ENCODE measurements around the gene CELSR3. TPM values are rescaled to one million over a fixed set of nuclear protein-coding genes. Genes with fewer than 3 reads are reported as not detected.

Gene CELSR3
- total RNA-seq, 2 experiments from 2014 or later, result 4.9 to 5.1 TPM

GRCh38 chr3:48599509-48600285, 63.0 kb downstream of the CELSR3 start:
- H3K27ac Mint-ChIP-seq, result no peak overlapping the region
- H3K9me3 Mint-ChIP-seq, result no peaks in the 10 kb centered on the region
- no peak overlapping the region for H3K4me3 Mint-ChIP-seq
- DNase-seq, result no peak
- H3K27me3 Mint-ChIP-seq (ENCODE audit: low read depth), result no peaks in the 10 kb centered on the region
- CTCF ChIA-PET, result interaction anchor here (0.6 kb wide), 1 partner anchor 192 kb away, joined by 3 read pairs; no protein-coding TSS in a partner anchor
- no peaks in the 10 kb centered on the region for H3K4me1 Mint-ChIP-seq (ENCODE audit: low read depth)
- H3K36me3 Mint-ChIP-seq (ENCODE audit: low read depth), result peaks cover 13% of the 10 kb centered on the region
- intact Hi-C loops (cut with micrococcal nuclease), result no loop called here

GRCh38 chr3:48599077-48599501, 63.6 kb downstream of the CELSR3 start:
- H3K4me3 Mint-ChIP-seq, result no peak overlapping the region
- peaks cover 11% of the 10 kb centered on the region for H3K36me3 Mint-ChIP-seq (ENCODE audit: low read depth)
- peaks cover 5% of the 10 kb centered on the region for H3K27me3 Mint-ChIP-seq (ENCODE audit: low read depth)
- peaks cover 6% of the 10 kb centered on the region for H3K4me1 Mint-ChIP-seq (ENCODE audit: low read depth)
- CTCF ChIA-PET, result interaction anchor here (0.6 kb wide), 1 partner anchor 191 kb away, joined by 3 read pairs; no protein-coding TSS in a partner anchor
- no peak for DNase-seq
- intact Hi-C loops (cut with micrococcal nuclease), result no loop called here
- H3K9me3 Mint-ChIP-seq, result no peaks in the 10 kb centered on the region
- no peak overlapping the region for H3K27ac Mint-ChIP-seq

- H3K27me3 Mint-ChIP-seq (ENCODE audit: low read depth), result peaks cover 7% of the 10 kb centered on the region
- peaks cover 6% of the 10 kb centered on the region for H3K4me1 Mint-ChIP-seq (ENCODE audit: low read depth)
- peaks cover 11% of the 10 kb centered on the region for H3K36me3 Mint-ChIP-seq (ENCODE audit: low read depth)
- H3K4me3 Mint-ChIP-seq, result no peak overlapping the region
- intact Hi-C loops (cut with micrococcal nuclease), result no loop called here
- no peak overlapping the region for H3K27ac Mint-ChIP-seq
- CTCF ChIA-PET, result interaction anchor here (0.6 kb wide), 1 partner anchor 191 kb away, joined by 3 read pairs; no protein-coding TSS in a partner anchor
- H3K9me3 Mint-ChIP-seq, result no peaks in the 10 kb centered on the region
- DNase-seq, result no peak
These were observed 64.2 kb downstream of the CELSR3 start for GRCh38 chr3:48598323-48599076.

GRCh38 chr3:48597408-48597800, 65.3 kb downstream of the CELSR3 start:
- Mint-ChIP-seq H3K36me3 (ENCODE audit: low read depth) (peaks cover 6% of the 10 kb centered on the region), H3K4me1 (ENCODE audit: low read depth) (peaks cover 6% of the 10 kb centered on the region), H3K27ac (no peak overlapping the region), H3K9me3 (no peaks in the 10 kb centered on the region), H3K27me3 (ENCODE audit: low read depth) (peaks cover 14% of the 10 kb centered on the region), H3K4me3 (no peak overlapping the region)
- no peak for DNase-seq
- intact Hi-C loops (cut with micrococcal nuclease), result no loop called here
- CTCF ChIA-PET, result interaction anchor here (0.6 kb wide), 2 partner anchors 48 to 417 kb away, joined by 3 read pairs; no protein-coding TSS in a partner anchor

GRCh38 chr3:48596676-48597407, 65.8 kb downstream of the CELSR3 start:
- no peak overlapping the region for H3K27ac Mint-ChIP-seq
- DNase-seq, result no peak
- H3K27me3 Mint-ChIP-seq (ENCODE audit: low read depth), result peaks cover 14% of the 10 kb centered on the region
- CTCF ChIA-PET, result interaction anchor here (0.6 kb wide), 1 partner anchor 48 kb away, joined by 3 read pairs; no protein-coding TSS in a partner anchor
- intact Hi-C loops (cut with micrococcal nuclease), result no loop called here
- H3K4me3 Mint-ChIP-seq, result no peak overlapping the region
- H3K36me3 Mint-ChIP-seq (ENCODE audit: low read depth), result peaks cover 6% of the 10 kb centered on the region
- peaks cover 6% of the 10 kb centered on the region for H3K4me1 Mint-ChIP-seq (ENCODE audit: low read depth)
- H3K9me3 Mint-ChIP-seq, result no peaks in the 10 kb centered on the region

- Mint-ChIP-seq H3K4me1 (ENCODE audit: low read depth) (peaks cover 6% of the 10 kb centered on the region), H3K27ac (no peak overlapping the region), H3K36me3 (ENCODE audit: low read depth) (peaks cover 6% of the 10 kb centered on the region), H3K9me3 (no peaks in the 10 kb centered on the region), H3K4me3 (no peak overlapping the region), H3K27me3 (ENCODE audit: low read depth) (peaks cover 14% of the 10 kb centered on the region)
- no peak for DNase-seq
- intact Hi-C loops (cut with micrococcal nuclease), result no loop called here
- CTCF ChIA-PET, result no interaction called here
These were observed 66.5 kb downstream of the CELSR3 start for GRCh38 chr3:48596157-48596556.

GRCh38 chr3:48595526-48596121, 67.1 kb downstream of the CELSR3 start:
- peaks cover 3% of the 10 kb centered on the region for H3K36me3 Mint-ChIP-seq (ENCODE audit: low read depth)
- intact Hi-C loops (cut with micrococcal nuclease), result no loop called here
- H3K4me1 Mint-ChIP-seq (ENCODE audit: low read depth), result peaks cover 6% of the 10 kb centered on the region
- H3K27ac Mint-ChIP-seq, result no peak overlapping the region
- no peak overlapping the region for H3K4me3 Mint-ChIP-seq
- no peak for DNase-seq
- no peaks in the 10 kb centered on the region for H3K9me3 Mint-ChIP-seq
- CTCF ChIA-PET, result no interaction called here
- H3K27me3 Mint-ChIP-seq (ENCODE audit: low read depth), result peaks cover 19% of the 10 kb centered on the region

GRCh38 chr3:48595075-48595525, 67.6 kb downstream of the CELSR3 start, which contains the start of gene COL7A1:
Gene COL7A1, minus strand, starts transcription at chr3:48595329. Its CDS starts 170 bp downstream, at chr3:48595159.
- intact Hi-C loops (cut with micrococcal nuclease), result no loop called here
- H3K4me1 Mint-ChIP-seq (ENCODE audit: low read depth), result peaks cover 6% of the 10 kb centered on the region
- peaks cover under 1% of the 10 kb centered on the region for H3K36me3 Mint-ChIP-seq (ENCODE audit: low read depth)
- H3K27ac Mint-ChIP-seq, result no peak within 1 kb of the TSS
- no peak for DNase-seq
- CTCF ChIA-PET, result no interaction called here
- no peak within 1 kb of the TSS for H3K4me3 Mint-ChIP-seq
- H3K27me3 Mint-ChIP-seq (ENCODE audit: low read depth), result peaks cover 19% of the 10 kb centered on the region
- no peaks in the 10 kb centered on the region for H3K9me3 Mint-ChIP-seq

GRCh38 chr3:48594417-48595049, 68.2 kb downstream of the CELSR3 start:
- peaks cover 6% of the 10 kb centered on the region for H3K4me1 Mint-ChIP-seq (ENCODE audit: low read depth)
- H3K9me3 Mint-ChIP-seq, result no peaks in the 10 kb centered on the region
- no peak overlapping the region for H3K27ac Mint-ChIP-seq
- no peak overlapping the region for H3K4me3 Mint-ChIP-seq
- no peaks in the 10 kb centered on the region for H3K36me3 Mint-ChIP-seq (ENCODE audit: low read depth)
- CTCF ChIA-PET, result interaction anchor here (0.5 kb wide), 1 partner anchor 30 kb away, joined by 3 read pairs; no protein-coding TSS in a partner anchor
- peaks cover 23% of the 10 kb centered on the region for H3K27me3 Mint-ChIP-seq (ENCODE audit: low read depth)
- no peak for DNase-seq
- intact Hi-C loops (cut with micrococcal nuclease), result no loop called here

- no peak for DNase-seq
- intact Hi-C loops (cut with micrococcal nuclease), result no loop called here
- CTCF ChIA-PET, result no interaction called here
- Mint-ChIP-seq H3K4me3 (no peak overlapping the region), H3K4me1 (ENCODE audit: low read depth) (peaks cover 6% of the 10 kb centered on the region), H3K36me3 (ENCODE audit: low read depth) (no peaks in the 10 kb centered on the region), H3K27ac (no peak overlapping the region), H3K9me3 (no peaks in the 10 kb centered on the region), H3K27me3 (ENCODE audit: low read depth) (peaks cover 31% of the 10 kb centered on the region)
These were observed 69.3 kb downstream of the CELSR3 start for GRCh38 chr3:48593337-48593736.

GRCh38 chr3:48592519-48593087, 70.1 kb downstream of the CELSR3 start:
- intact Hi-C loops (cut with micrococcal nuclease), result no loop called here
- Mint-ChIP-seq H3K4me1 (ENCODE audit: low read depth) (peaks cover 6% of the 10 kb centered on the region), H3K4me3 (no peak overlapping the region), H3K27me3 (ENCODE audit: low read depth) (peaks cover 36% of the 10 kb centered on the region), H3K9me3 (no peaks in the 10 kb centered on the region), H3K27ac (no peak overlapping the region), H3K36me3 (ENCODE audit: low read depth) (no peaks in the 10 kb centered on the region)
- CTCF ChIA-PET, result interaction anchor here (0.6 kb wide), 1 partner anchor 25 kb away, joined by 3 read pairs; no protein-coding TSS in a partner anchor
- DNase-seq, result no peak

Data from activated naive CD4-positive, alpha-beta T cell treated with anti-CD3 and anti-CD28 coated beads for 36 hours (primary cell).